HEK293 (cell line): ENCODE measurements around the gene CPEB2.

Source experiments
- CTCF ChIP-seq: fragments of 450-650 bp; formaldehyde crosslinking; IDR thresholded peaks from 2 replicates; pipeline ENCODE4 v1.5.1; 2016; ENCODE audit warnings: missing biosample characterization, missing genetic modification characterization
- ZNF302 ChIP-seq: fragments of 450-650 bp; formaldehyde crosslinking; IDR thresholded peaks from 2 replicates; pipeline ENCODE4 v1.5.1; 2016; ENCODE audit warnings: missing biosample characterization, missing genetic modification characterization, low read depth

GRCh38 chr4:15012017-15012788 lies 9.9 kb downstream of the CPEB2 start:
- no peak for TF ChIP-seq CTCF (tag by site-specific recombination)
- TF ChIP-seq ZNF302 (tag by site-specific recombination) = no peak
